ENCODE measurements around the gene OMD.

OMD gene

DNA sequence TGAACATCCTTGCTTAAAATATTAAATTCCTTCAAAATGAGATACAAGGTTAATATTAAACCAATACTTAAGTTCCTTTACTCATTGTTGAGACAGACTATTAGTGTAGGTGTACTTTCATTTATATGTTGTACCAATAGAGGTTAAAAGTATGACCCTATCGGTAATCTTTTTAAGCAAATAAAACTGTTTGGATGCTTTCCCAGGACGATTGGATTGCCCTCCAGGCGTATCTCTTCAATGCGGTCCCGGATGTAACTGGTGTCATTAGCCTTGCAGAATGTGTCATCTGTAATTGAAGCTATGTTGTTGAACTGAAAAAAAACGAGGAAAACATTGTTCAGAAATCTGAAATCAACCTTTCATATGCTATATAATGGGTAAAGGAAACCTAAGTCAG lies 38.8 kb downstream of the OMD start:
- ChIA-PET POLR2A (no interaction called here), CTCF (no interaction called here)
- no peak for TF ChIP-seq ARNT (IDR thresholded peaks at IDR 0.05)
- TF ChIP-seq FOXA1 (IDR thresholded peaks at IDR 0.05): no peak
- TF ChIP-seq NFRKB (IDR thresholded peaks at IDR 0.05): no peak
- TF ChIP-seq HDGF (IDR thresholded peaks at IDR 0.05; ENCODE audit: borderline replicate concordance): no peak
- TF ChIP-seq TARDBP (IDR thresholded peaks at IDR 0.05): no peak
- TF ChIP-seq LEF1 (IDR thresholded peaks at IDR 0.05; ENCODE audit: borderline replicate concordance): no peak
- no peak for TF ChIP-seq SP1 (IDR thresholded peaks at IDR 0.05)
- TF ChIP-seq ELF4 (IDR thresholded peaks at IDR 0.05): no peak
- TF ChIP-seq CTBP1 (IDR thresholded peaks at IDR 0.05; ENCODE audit: borderline replicate concordance): no peak
- TF ChIP-seq, protein P1, sequence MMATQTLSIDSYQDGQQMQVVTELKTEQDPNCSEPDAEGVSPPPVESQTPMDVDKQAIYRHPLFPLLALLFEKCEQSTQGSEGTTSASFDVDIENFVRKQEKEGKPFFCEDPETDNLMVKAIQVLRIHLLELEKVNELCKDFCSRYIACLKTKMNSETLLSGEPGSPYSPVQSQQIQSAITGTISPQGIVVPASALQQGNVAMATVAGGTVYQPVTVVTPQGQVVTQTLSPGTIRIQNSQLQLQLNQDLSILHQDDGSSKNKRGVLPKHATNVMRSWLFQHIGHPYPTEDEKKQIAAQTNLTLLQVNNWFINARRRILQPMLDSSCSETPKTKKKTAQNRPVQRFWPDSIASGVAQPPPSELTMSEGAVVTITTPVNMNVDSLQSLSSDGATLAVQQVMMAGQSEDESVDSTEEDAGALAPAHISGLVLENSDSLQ (IDR thresholded peaks at IDR 0.05): no peak
- no peak for TF ChIP-seq FOXM1 (IDR thresholded peaks at IDR 0.05; ENCODE audit: borderline replicate concordance)
- TF ChIP-seq ZNF384 (IDR thresholded peaks at IDR 0.05): no peak
- TF ChIP-seq FOXK2 (IDR thresholded peaks at IDR 0.05): no peak
- TF ChIP-seq BHLHE40 (IDR thresholded peaks at IDR 0.05; ENCODE audit: borderline replicate concordance): no peak
- TF ChIP-seq SUZ12 (IDR thresholded peaks at IDR 0.05): no peak
- TF ChIP-seq L3MBTL2 (conservative IDR thresholded peaks at IDR 0.05): no peak
- no peak for DNase-seq (ENCODE audit: extremely low spot score)

DNA sequence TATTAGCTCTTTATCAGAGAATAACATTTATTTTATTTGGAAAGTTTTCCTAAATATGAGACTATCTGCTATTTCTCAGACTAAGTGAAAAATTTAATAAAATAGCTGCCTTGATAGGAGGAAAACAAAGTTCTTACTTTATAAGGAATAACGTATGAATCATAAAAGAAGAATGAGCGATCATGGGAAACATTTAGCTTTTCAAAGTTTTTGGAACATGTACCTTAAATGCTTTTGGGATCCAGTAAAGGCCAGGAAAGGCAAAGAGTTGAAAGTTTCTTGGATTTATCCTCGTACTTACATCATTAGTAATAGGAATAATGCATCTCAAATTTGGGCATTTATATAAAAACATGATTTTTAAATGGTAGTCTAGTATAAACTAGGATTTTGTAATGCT lies 39.3 kb downstream of the OMD start:
- TF ChIP-seq ELF4 (IDR thresholded peaks at IDR 0.05) (no peak), TARDBP (IDR thresholded peaks at IDR 0.05) (no peak), BHLHE40 (IDR thresholded peaks at IDR 0.05; ENCODE audit: borderline replicate concordance) (no peak), ZNF384 (IDR thresholded peaks at IDR 0.05) (no peak), NFRKB (IDR thresholded peaks at IDR 0.05) (no peak), CTBP1 (IDR thresholded peaks at IDR 0.05; ENCODE audit: borderline replicate concordance) (no peak), LEF1 (IDR thresholded peaks at IDR 0.05; ENCODE audit: borderline replicate concordance) (no peak), ARNT (IDR thresholded peaks at IDR 0.05) (no peak), FOXA1 (IDR thresholded peaks at IDR 0.05) (no peak), SP1 (IDR thresholded peaks at IDR 0.05) (no peak), HDGF (IDR thresholded peaks at IDR 0.05; ENCODE audit: borderline replicate concordance) (no peak)
- TF ChIP-seq, protein P1 (IDR thresholded peaks at IDR 0.05): no peak
- ChIA-PET CTCF (interaction anchor here (1.1 kb wide), 1 partner anchor 19 kb away, joined by 3 read pairs; no protein-coding TSS in a partner anchor), POLR2A (no interaction called here)
- DNase-seq (ENCODE audit: extremely low spot score): no peak

DNA sequence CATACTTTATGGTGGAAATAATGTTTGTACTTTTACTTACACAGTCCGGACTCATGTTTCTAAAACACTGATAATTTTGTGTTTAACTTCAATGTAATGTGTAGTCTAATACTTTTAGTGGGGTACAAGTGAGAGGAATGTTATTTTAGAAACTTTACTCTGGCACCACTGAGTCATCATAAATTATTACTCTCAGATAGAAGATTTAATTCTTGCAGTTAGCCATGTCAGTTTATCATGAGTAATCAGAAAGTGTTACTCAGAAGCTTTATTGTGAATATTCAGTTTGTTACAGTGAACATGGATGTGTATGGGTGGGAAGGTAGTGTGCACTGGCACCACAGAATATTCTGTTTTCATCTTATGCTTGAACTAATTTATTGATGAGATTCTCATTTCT lies 39.9 kb downstream of the OMD start:
- POLR2A ChIA-PET: no interaction called here
- CTCF ChIA-PET: interaction anchor here (1.1 kb wide), 1 partner anchor 19 kb away, joined by 3 read pairs; no protein-coding TSS in a partner anchor
- DNase-seq (ENCODE audit: extremely low spot score): no peak
- TF ChIP-seq BHLHE40 (IDR thresholded peaks at IDR 0.05; ENCODE audit: borderline replicate concordance) (no peak), TARDBP (IDR thresholded peaks at IDR 0.05) (no peak), LEF1 (IDR thresholded peaks at IDR 0.05; ENCODE audit: borderline replicate concordance) (no peak), NFRKB (IDR thresholded peaks at IDR 0.05) (no peak), L3MBTL2 (conservative IDR thresholded peaks at IDR 0.05) (no peak), FOXA1 (IDR thresholded peaks at IDR 0.05) (no peak), ELF4 (IDR thresholded peaks at IDR 0.05) (no peak), HDGF (IDR thresholded peaks at IDR 0.05; ENCODE audit: borderline replicate concordance) (no peak), FOXK2 (IDR thresholded peaks at IDR 0.05) (no peak), ARNT (IDR thresholded peaks at IDR 0.05) (no peak), ZNF384 (IDR thresholded peaks at IDR 0.05) (no peak), CTBP1 (IDR thresholded peaks at IDR 0.05; ENCODE audit: borderline replicate concordance) (no peak), SP1 (IDR thresholded peaks at IDR 0.05) (no peak), SUZ12 (IDR thresholded peaks at IDR 0.05) (no peak), FOXM1 (IDR thresholded peaks at IDR 0.05; ENCODE audit: borderline replicate concordance) (no peak)
- TF ChIP-seq, protein P1 (IDR thresholded peaks at IDR 0.05): no peak; the same call in 1 of the 2 replicates

DNA sequence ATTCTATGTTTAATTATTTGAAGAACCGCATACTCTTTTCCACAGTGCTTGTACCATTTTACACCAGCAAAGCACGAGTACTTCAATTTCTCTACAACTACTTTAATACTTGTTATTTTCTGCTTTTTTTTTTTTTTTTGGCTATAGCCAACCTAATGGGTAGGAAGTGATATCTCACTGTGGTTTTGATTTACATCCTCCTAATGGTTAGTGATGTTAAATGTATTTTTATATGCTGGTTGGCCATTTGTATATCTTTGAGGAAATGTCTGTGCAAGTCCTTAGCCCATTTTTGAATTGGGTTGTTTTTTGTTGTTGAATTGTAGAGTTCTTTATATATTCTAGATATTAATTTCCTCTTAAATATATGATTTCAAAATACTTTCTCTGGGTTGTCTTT lies 42.5 kb downstream of the OMD start:
- ChIA-PET POLR2A (no interaction called here), CTCF (no interaction called here)
- TF ChIP-seq TARDBP (IDR thresholded peaks at IDR 0.05): no peak
- no peak for TF ChIP-seq SUZ12 (IDR thresholded peaks at IDR 0.05)
- no peak for TF ChIP-seq FOXA1 (IDR thresholded peaks at IDR 0.05)
- TF ChIP-seq, protein P1 (IDR thresholded peaks at IDR 0.05): no peak
- no peak for TF ChIP-seq SP1 (IDR thresholded peaks at IDR 0.05)
- no peak for TF ChIP-seq L3MBTL2 (conservative IDR thresholded peaks at IDR 0.05)
- TF ChIP-seq NFRKB (IDR thresholded peaks at IDR 0.05): no peak
- TF ChIP-seq CTBP1 (IDR thresholded peaks at IDR 0.05; ENCODE audit: borderline replicate concordance): no peak
- no peak for TF ChIP-seq LEF1 (IDR thresholded peaks at IDR 0.05; ENCODE audit: borderline replicate concordance)
- no peak for TF ChIP-seq FOXK2 (IDR thresholded peaks at IDR 0.05)
- no peak for TF ChIP-seq ZNF384 (IDR thresholded peaks at IDR 0.05)
- no peak for DNase-seq (ENCODE audit: extremely low spot score)

DNA sequence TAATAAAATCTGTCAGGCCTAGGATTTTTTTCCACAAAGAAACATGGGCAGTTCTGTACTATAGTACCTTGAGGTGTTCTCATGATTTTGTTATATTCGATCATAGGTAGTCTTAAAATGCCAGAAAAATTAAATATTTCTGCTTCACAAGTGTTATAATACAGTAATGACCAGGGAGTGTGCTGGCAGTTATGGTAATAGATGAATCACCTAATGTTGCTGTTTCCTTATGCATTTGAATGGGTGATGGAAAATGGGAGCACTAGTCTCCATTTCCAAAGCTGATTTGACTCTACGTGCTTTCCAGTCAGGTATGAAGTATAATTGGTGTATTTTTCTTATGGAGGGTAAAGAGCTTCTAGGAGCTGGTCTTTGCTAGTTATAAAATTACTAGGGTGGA lies 43.7 kb downstream of the OMD start:
- no peak for DNase-seq (ENCODE audit: extremely low spot score)
- no peak for TF ChIP-seq ZNF384 (IDR thresholded peaks at IDR 0.05)
- no peak for TF ChIP-seq LEF1 (IDR thresholded peaks at IDR 0.05; ENCODE audit: borderline replicate concordance)
- no peak for TF ChIP-seq FOXM1 (IDR thresholded peaks at IDR 0.05; ENCODE audit: borderline replicate concordance)
- TF ChIP-seq HDGF (IDR thresholded peaks at IDR 0.05; ENCODE audit: borderline replicate concordance): no peak
- TF ChIP-seq TARDBP (IDR thresholded peaks at IDR 0.05): no peak
- TF ChIP-seq ELF4 (IDR thresholded peaks at IDR 0.05): no peak
- TF ChIP-seq CTBP1 (IDR thresholded peaks at IDR 0.05; ENCODE audit: borderline replicate concordance): no peak
- TF ChIP-seq FOXK2 (IDR thresholded peaks at IDR 0.05): no peak
- TF ChIP-seq SP1 (IDR thresholded peaks at IDR 0.05): no peak
- TF ChIP-seq SUZ12 (IDR thresholded peaks at IDR 0.05): no peak
- POLR2A ChIA-PET: no interaction called here
- CTCF ChIA-PET: no interaction called here

All from HEK293T (cell line).